ENCODE data around the gene CNTNAP4. TPM values are rescaled to one million over a fixed set of nuclear protein-coding genes. Genes with fewer than 3 reads are reported as not detected.

The CNTNAP4 gene
- total RNA-seq, 1 donor = 2.4 TPM

DNA sequence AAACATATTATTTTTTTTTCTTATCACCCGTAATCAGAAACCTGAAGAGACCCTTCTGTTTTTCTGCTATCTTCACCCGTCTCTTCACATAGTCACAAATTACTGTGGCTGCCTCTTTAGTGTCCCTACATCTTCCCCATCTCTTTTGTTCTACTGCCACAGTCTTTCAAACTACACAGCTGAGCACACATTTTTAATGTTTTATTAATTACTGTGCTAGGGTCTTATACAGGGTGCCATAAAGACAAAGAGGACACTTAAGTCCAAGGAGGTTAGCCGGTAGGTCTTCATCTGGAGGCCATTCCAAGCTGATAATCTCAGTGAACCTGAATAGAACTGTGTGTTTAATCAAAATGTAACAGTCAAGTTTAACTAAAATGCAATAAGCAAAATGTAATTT is 20.7 kb downstream of the CNTNAP4 start:
- H3K4me3 ChIP-seq (ENCODE audit: low read depth, low read length) = no peak overlapping the region
- no peak for DNase-seq (ENCODE audit: low read depth)
- TF ChIP-seq, protein P1, sequence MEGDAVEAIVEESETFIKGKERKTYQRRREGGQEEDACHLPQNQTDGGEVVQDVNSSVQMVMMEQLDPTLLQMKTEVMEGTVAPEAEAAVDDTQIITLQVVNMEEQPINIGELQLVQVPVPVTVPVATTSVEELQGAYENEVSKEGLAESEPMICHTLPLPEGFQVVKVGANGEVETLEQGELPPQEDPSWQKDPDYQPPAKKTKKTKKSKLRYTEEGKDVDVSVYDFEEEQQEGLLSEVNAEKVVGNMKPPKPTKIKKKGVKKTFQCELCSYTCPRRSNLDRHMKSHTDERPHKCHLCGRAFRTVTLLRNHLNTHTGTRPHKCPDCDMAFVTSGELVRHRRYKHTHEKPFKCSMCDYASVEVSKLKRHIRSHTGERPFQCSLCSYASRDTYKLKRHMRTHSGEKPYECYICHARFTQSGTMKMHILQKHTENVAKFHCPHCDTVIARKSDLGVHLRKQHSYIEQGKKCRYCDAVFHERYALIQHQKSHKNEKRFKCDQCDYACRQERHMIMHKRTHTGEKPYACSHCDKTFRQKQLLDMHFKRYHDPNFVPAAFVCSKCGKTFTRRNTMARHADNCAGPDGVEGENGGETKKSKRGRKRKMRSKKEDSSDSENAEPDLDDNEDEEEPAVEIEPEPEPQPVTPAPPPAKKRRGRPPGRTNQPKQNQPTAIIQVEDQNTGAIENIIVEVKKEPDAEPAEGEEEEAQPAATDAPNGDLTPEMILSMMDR (IDR thresholded peaks at IDR 0.05; ENCODE audit: insufficient read depth, low read length) = no peak

DNA sequence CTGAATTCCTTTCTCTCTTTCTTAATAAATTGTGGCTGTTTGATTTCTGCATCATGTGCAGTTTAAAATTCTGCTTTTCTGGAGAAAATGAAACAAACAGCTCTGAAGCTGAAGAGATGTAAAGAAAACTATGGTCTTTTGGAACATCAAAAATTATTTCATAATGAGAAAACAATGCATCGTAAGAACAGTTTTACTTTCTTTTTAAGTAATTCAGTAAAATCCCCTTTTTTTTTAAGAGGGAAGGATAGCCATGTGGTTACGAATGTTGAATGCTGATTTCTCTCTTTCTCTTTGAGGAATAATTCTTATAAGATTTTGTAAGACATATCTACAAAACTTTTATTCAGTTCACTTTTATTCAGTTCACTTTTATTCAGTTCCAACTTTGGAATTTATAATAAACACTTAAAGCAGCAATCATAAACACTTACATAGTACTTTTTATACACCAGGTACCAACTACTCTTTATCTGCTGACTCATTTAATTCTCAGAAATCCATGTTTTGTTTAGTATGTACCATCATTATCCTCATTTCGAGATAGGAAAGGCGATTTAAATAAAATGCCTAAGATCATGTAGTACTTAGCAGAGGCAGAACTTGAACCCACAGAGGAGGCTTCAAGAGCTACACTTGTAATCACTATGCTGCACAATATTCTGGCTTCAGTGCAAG is 26.6 kb downstream of the CNTNAP4 start:
- no peak overlapping the region for H3K4me3 ChIP-seq (ENCODE audit: low read depth, low read length)
- DNase-seq (ENCODE audit: low read depth) = no peak
- TF ChIP-seq, protein P1 (IDR thresholded peaks at IDR 0.05; ENCODE audit: insufficient read depth, low read length) = no peak

DNA sequence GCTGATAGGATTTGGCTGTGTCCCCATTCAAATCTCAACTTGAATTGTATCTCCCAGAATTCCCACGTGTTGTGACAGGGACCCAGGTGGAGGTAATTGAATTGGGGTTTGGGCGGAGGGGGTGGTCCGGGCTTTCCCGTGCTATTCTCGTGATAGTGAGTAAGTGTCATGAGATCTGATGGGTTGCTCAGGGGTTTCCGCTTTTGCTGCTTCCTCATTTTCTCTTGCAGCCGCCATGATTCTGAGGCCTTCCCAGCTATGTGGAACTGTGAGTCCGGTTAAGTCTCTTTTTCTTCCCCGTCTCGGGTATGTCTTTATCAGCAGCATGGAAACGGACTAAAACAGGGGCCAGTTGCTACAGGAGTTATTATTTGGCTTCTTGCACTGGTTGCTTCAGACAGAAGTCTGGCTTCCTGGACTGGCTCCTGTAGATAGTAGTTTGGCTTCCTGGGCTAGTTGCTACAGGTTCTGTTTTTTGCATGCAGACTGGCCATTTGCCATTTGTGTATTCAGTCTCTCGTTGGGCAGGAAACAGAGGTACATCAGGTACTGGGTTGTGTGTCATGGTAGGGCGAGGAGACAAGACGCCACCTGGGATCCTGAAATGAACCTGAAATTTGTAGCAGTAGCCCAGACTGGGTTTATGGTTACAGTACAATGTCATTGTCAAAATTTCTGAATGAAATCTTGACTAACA is 32.6 kb downstream of the CNTNAP4 start:
- H3K4me3 ChIP-seq (ENCODE audit: low read depth, low read length) = no peak overlapping the region
- TF ChIP-seq, protein P1 (IDR thresholded peaks at IDR 0.05; ENCODE audit: insufficient read depth, low read length) = no peak
- DNase-seq (ENCODE audit: low read depth) = no peak

DNA sequence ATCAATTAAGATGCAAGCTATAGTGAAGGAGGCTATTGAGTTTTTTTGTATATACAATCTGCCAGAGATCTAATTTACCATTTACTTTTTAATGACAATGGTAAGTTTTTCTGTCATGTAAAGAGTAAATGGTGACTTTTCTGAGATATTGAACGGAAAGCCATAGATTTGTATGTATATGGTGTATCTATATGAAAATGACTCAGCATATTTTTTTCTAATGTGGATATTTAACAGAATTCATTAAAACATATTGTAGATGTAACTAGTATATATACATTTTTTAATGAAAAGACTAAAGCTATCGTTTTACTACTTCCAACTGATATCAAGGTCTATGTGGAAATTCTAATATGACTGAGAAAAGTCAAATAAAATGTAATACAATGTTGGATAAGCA is 34.1 kb downstream of the CNTNAP4 start:
- H3K4me3 ChIP-seq (ENCODE audit: low read depth, low read length) = no peak overlapping the region
- TF ChIP-seq, protein P1 (IDR thresholded peaks at IDR 0.05; ENCODE audit: insufficient read depth, low read length) = no peak
- DNase-seq (ENCODE audit: low read depth) = no peak

DNA sequence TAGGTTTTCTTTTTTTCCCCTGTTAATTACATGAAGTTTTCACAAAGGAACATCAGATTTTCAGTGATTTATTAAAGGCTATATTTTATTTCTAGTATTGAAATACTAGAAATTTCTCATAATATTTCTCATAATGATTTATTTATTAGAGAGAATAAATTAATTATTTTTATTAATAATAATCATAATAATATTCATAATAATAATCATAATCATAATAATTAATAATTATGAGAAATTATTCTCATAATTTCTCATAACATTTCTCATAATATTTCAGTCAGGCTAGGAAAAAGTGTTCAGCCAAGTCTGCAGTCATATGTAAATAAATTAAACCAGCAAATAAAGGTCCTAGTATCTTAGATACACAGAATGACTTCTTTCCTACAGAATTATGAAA is 41.4 kb downstream of the CNTNAP4 start:
- no peak overlapping the region for H3K4me3 ChIP-seq (ENCODE audit: low read depth, low read length)
- TF ChIP-seq, protein P1 (IDR thresholded peaks at IDR 0.05; ENCODE audit: insufficient read depth, low read length) = no peak
- DNase-seq (ENCODE audit: low read depth) = no peak

GRCh38 chr16:76329106-76329505 is 51.9 kb downstream of the CNTNAP4 start:
- DNase-seq (ENCODE audit: low read depth) = no peak
- TF ChIP-seq, protein P1 (IDR thresholded peaks at IDR 0.05; ENCODE audit: insufficient read depth, low read length) = no peak
- H3K4me3 ChIP-seq (ENCODE audit: low read depth, low read length) = no peak overlapping the region
